ENCODE measurements around the gene SLC25A17. TPM values are rescaled to one million over a fixed set of nuclear protein-coding genes. Genes with fewer than 3 reads are reported as not detected.
"Not testable (repeated sequence)": the region's sequence is repeated elsewhere in the genome, so short reads cannot be mapped to it uniquely, and the experiment has no call there.

Gene SLC25A17
- 10 to 100 TPM; 36.4 to 43.0 (median 38.6) TPM for polyA plus RNA-seq (ENCODE audit: insufficient read length in 4 of 4)

DNA sequence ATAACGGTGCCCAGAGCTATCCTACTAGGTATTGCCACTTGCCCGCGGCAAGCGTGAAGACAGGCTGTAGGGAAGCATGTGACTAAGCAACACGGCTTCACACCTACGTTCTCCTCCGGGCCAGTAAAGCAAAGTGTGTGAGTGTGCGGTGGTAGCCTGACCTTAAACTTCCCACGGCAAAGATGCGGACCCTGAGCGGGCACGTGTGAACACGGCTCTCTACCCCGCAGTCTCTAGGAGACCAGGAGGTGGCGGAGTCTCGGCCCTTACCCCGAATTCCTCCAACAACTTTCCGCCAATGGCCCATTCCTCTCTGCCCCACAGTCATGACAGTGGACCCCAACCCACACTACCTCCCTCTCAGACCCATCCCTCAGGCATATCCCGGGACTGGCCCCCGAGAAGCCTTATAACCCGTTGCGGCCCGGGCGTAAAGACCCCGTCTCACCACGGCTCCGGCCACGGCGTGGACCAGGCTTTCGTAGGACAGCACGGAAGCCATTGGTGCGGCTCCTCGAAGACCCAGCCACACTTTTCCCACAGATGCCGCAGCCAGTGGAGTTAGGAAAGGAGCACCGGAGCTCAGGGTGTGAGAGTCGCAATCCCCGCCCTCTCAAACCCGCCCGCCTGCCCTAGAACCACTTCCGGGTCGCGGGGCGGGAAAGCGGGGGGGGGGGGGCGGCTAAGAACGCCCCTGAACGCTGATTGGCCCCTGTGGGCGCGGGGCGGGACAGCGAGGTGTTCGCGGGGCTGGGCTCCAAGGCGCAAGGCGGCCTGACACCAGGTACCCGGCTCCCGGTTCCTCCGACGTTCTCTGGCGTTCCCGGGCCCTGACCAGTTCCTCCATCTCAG lies at the start of gene SLC25A17:
SLC25A17 (minus strand) TSS at position 600 of the 852 bp plus-strand sequence; CDS start at position 502, 98 bp downstream.
- DNase-seq (ENCODE audit: low read depth in 4 of 4, low spot score in 2 of 4), result peak; percentile 51 to 82 (median 58)

DNA sequence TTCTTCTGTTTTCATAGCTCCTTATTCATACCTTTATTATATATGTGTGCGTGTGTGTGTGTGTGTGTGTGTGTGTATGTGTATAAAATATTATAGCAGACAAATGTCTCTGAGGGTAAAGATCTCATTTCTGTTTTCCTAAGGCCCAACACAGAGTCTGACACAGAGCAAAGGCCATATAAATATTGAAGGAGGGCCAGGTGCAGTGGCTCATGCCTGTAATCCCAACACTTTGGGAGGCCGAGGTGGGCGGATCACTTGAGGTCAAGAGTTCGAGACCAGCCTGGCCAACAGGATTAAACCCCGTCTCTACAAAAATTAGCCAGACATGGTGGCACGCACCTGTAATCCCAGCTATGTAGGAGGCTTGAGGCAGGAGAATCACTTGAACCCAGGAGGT lies 49.2 kb upstream of the SLC25A17 start:
- not testable (repeated sequence) for DNase-seq (ENCODE audit: low read depth in 4 of 4, low spot score in 2 of 4)

- no peak for DNase-seq (ENCODE audit: low read depth in 4 of 4, low spot score in 2 of 4)
These were observed 48.0 kb upstream of the SLC25A17 start for GRCh38 chr22:40867109-40867508.

GRCh38 chr22:40862537-40862936 lies 43.4 kb upstream of the SLC25A17 start:
- no peak for DNase-seq (ENCODE audit: low read depth in 4 of 4, low spot score in 2 of 4)

DNA sequence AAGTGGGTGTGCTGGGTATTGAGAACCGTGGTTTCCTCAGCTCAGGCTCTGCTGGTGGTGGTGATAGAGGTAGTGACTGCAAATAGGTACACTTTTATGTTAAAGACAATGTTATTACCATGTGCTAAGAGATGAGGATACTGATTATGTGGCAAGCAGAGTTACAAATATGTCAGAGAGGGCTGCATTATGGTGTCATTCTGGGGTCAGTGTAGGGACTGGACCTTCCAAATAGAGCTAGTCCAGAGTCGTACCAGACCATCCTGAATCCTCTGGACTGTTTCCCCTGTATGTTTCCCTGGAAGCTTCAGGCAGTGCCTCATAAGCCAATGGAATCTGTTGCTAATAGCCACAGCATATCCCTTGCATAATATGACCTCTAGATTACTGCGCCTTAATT lies 42.9 kb upstream of the SLC25A17 start, which contains the start of gene DNAJB7:
DNAJB7 (minus strand) TSS at position 101 of the 400 bp plus-strand sequence. CDS start 119 bp downstream, outside the sequence.
- DNase-seq (ENCODE audit: low read depth in 4 of 4, low spot score in 2 of 4), result no peak

DNA sequence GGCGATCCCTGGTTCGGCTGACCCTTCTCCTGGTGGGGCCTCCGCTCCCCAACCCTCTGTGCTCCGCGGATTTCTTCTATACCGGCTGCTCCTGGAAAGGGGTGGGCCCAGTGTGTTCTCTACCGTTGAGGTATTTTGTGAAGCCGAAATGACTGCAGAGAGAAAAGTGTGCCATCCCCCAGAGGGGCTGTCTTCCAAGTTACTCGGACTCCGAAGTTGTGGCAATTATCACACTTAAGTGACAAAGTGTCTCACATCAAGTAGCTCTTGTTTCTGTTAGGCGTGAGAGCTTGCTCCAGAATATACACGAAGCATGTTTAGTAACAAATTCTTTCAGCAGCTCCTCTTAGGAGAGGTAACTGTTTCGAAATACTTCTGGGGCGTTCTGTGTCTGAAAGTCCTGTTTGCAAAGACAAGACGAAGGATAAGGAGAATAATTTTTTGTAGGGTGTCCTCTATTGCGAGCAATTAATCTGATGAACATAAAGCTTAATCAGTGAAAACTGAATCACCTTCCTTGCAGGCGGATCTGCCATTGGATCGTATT lies 38.2 kb upstream of the SLC25A17 start:
- DNase-seq (ENCODE audit: low read depth in 4 of 4, low spot score in 2 of 4), result no peak

- DNase-seq (ENCODE audit: low read depth in 4 of 4, low spot score in 2 of 4), result peak; percentile 93 to 98 (median 96)
These were observed 37.6 kb upstream of the SLC25A17 start, which contains the start of the genes ST13 and XPNPEP3 for GRCh38 chr22:40856513-40857308. Gene ST13 (minus strand): TSS chr22:40856639. CDS start chr22:40856540, 99 bp downstream. Gene XPNPEP3 (plus strand): TSS chr22:40857148. CDS start chr22:40857182, 34 bp downstream.

GRCh38 chr22:40855979-40856512 lies 36.9 kb upstream of the SLC25A17 start:
- peak in 2 of 4 donors; percentile 24 to 37 for DNase-seq (ENCODE audit: low read depth in 4 of 4, low spot score in 2 of 4)

DNA sequence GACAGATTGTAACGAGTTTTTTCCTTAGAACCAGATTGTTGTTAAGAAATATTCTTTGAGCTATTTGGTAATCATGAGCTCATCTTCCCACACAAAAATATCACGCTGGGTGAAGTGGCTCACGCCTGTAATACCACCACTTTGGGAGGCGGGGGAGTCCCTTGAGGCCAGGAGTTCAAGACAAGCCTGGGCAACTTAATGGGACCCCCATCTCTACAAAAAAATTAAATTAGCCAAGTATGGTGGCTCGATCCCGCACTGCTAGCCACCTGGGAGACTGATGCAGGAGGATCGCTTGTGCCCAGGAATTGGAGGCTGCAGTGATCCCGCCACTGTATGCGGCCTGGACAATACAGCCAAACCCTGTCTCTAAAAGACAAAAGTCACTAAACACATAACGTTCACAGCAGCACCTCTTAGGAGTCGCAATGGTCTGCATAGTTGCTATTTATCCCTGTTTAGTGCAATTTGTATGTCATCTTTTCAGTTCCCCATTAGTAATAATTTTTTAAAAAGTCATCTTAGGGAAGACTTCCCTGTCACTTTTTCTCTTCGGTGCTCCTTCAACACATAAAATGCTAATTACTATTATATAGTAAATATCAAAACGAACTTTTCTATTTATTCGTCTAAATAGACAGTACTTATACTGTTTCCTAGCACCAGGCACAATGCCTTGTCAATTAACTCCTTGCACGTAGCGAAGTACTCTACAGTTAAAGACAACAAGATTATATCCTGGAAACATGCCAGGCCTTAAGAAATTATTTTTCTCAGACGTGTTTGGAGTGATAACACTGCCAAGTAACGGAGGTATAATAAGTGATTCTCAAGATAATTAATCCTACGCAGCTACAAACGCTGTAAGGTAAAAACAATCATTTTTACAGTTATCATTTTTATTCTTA lies 36.2 kb upstream of the SLC25A17 start:
- DNase-seq (ENCODE audit: low read depth in 4 of 4, low spot score in 2 of 4), result no peak

DNA sequence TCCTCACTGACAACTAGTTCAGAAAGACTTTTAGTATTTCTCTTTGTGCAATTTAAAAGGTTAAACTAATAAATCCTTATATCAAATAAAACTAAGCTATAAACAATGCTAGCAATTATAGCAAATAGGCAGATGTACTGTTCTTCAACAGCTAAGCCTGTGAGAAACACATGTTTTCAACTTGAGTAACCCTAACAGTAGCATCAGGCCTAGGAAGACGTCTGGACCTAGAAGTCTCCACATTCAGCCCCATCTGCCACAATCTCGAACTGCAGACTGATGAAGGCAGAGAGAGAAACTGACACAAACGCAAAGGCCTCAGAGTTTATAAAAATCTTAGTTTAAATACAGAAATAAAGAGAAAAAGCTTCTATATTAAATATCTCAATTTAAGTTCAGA lies 34.8 kb upstream of the SLC25A17 start:
- no peak for DNase-seq (ENCODE audit: low read depth in 4 of 4, low spot score in 2 of 4)

- DNase-seq (ENCODE audit: low read depth in 4 of 4, low spot score in 2 of 4), result no peak
These were observed 34.2 kb upstream of the SLC25A17 start for GRCh38 chr22:40853333-40853732.

DNA sequence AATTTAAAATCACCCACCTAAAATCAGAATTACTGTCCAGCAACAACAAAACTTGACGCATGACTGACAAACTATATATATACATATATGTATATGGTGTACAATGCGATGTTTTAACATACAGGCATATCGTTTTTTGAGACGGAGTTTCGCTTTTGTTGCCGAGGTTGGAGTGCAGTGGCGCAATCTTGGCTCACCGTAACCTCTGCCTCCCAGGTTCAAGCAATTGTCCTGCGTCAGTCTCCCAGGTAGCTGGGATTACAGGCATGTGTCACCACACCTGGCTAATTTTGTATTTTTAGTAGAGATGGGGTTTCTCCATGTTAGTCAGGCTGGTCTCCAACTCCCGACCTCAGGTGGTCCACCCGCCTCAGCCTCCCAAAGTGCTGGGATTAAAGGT lies 26.7 kb upstream of the SLC25A17 start:
- DNase-seq (ENCODE audit: low read depth in 4 of 4, low spot score in 2 of 4), result not testable (repeated sequence)

DNA sequence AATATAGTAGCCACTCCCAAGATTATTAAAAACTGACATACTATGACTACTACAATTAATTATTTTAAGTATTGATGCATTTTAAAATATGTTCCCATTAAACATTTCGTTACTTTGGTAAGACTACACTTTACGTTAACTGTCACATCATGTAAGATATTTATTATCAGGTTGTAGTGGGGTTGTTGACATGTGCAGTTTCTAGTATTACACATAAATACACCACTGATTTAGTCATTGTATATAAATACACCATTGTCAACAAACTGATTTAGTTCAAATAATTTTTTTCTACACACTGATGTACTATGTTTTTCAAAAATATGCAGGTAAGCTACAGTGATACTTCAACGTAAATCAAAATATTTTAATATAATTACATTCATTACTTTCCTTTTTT lies 25.8 kb upstream of the SLC25A17 start:
- DNase-seq (ENCODE audit: low read depth in 4 of 4, low spot score in 2 of 4), result no peak

DNA sequence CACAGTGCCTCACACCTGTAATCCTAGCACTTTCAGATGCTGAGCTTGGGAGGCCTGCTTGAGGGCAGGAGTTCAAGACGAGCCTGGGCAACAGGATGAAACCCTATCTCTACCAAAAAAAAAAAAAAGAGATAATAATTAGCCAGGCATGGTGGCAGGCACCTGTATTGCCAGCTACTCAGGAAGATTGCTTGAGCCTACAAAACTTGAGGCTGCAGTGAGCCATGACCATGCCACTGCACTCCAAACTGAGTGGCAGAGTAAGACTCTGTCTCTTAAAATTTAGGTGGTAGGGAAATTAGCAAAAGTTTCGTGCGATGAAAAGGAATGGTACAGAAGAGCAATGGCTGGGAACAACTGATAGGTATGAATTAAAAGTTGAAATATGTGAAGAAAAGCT lies 19.3 kb upstream of the SLC25A17 start:
- no peak for DNase-seq (ENCODE audit: low read depth in 4 of 4, low spot score in 2 of 4)

GRCh38 chr22:40834619-40835018 lies 15.5 kb upstream of the SLC25A17 start:
- no peak for DNase-seq (ENCODE audit: low read depth in 4 of 4, low spot score in 2 of 4)

- no peak for DNase-seq (ENCODE audit: low read depth in 4 of 4, low spot score in 2 of 4)
These were observed 10.0 kb upstream of the SLC25A17 start for GRCh38 chr22:40829131-40829530.

GRCh38 chr22:40826984-40827741 lies 8.0 kb upstream of the SLC25A17 start:
- DNase-seq (ENCODE audit: low read depth in 4 of 4, low spot score in 2 of 4), result no peak

DNA sequence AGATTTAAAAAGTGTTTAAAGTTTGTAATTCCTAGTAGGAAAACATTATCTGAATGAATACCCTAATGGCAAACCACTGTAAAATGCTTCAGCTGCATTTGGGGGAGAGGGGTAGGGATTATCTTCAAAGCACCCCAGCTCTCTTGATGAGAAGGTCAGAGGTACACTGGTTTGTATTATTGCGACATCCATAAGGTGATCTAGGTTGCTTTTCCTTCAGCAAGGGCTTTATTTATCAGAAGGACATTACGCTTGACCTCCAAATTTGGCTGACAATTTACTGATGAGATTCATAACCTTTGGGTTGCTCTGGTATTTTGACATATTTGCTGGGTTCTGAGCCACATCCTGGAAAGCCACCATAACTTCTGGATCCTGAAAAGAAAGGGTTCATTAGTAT lies 7.1 kb upstream of the SLC25A17 start:
- not testable (repeated sequence) for DNase-seq (ENCODE audit: low read depth in 4 of 4, low spot score in 2 of 4)

GRCh38 chr22:40823426-40823825 lies 4.3 kb upstream of the SLC25A17 start:
- no peak for DNase-seq (ENCODE audit: low read depth in 4 of 4, low spot score in 2 of 4)

Measured in left renal cortex interstitium (tissue), 4 donors.